ENCODE measurements around the gene CSNK2A1.

The CSNK2A1 gene

DNA sequence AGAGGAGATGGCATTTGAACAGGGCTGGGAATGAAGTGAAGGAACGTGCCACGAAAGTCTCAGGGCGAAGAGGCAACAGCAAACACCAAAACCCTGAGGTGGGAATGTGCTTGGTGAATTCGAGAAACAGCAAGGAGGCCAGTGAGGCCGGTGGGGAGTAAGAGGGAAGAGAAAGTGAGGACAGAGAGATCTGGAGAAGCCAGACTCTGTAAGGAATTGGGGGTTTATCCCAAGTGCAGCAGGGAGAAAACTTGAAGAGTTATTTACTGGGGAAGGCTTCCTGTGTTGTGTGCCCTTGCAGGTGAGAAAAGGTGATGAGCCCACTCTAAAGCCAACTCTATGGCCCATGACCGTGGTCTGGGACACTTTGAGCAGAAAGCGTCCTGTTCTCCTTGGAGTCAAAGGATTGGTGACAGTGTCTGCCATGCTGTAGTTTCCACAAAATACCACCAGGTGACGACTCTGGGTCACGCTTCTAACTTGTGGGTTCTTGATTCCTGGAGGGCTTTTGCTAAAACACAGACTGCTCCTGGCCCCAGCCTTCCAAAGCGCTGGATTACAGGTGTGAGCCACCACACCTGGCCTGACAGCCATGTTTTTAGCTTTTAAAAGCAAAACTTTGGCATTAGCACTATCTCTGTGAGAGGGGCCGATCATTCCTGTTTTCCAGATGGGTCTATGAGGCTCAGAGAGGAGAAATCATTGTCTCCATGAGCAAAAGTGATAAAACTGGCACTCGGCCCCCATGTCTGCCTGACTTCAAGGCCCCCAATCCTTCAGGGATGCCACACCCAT is 18.0 kb upstream of the CSNK2A1 start:
- no peak for TF ChIP-seq CREB1 (IDR thresholded peaks at IDR 0.05; ENCODE audit: low read depth)
- TF ChIP-seq RAD21 (IDR thresholded peaks at IDR 0.05; ENCODE audit: low read depth) = peak; percentile 95

DNA sequence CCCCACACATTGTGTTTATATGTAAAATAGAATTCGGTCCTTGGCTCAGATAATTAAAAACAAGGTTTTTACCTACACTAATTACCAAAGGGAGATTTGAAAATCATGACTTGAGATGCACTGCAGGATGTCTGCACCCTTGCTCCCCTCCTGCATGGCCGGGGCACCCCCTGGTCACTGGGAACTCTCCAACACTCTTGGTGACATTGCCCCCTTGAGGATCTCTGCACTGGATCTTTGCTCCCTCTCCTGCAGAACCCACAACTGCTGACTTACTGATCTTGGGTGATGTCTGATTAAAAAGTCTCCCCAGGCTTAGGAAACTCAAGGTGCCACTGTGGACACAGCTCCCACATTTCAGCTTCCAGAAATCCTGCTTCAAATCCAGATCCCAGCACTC is 17.1 kb upstream of the CSNK2A1 start:
- no peak for TF ChIP-seq FOXM1 (IDR thresholded peaks at IDR 0.05; ENCODE audit: borderline replicate concordance, low read depth)
- TF ChIP-seq RAD21 (IDR thresholded peaks at IDR 0.05; ENCODE audit: low read depth) = peak; percentile 11; the same call in 1 of the 2 replicates

DNA sequence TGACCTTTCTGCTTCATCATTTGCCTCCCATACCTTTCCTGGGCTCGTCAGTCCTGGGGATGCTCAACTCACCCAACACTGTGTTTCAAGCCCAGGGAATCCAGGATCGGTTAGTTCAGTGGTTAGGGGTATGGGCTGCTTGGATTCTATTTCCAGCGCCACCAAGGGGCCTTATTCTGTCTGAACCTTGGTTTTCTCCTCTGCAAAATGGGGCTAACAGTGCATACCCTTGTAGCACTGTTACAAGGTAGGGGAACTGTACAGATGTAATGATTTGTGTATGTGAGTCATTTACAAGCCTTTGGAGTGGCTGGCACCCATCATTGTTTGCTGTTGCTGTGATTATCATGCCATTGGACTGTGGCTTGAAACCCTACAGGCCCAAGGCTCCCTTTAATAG is 14.5 kb upstream of the CSNK2A1 start:
- TF ChIP-seq TAF1 (IDR thresholded peaks at IDR 0.05; ENCODE audit: low read depth) (no peak), FOXM1 (IDR thresholded peaks at IDR 0.05; ENCODE audit: borderline replicate concordance, low read depth) (no peak), EP300 (IDR thresholded peaks at IDR 0.05; ENCODE audit: borderline replicate concordance) (no peak), EGR1 (IDR thresholded peaks at IDR 0.05) (no peak), YY1 (IDR thresholded peaks at IDR 0.05; ENCODE audit: low read depth) (no peak), CREB1 (IDR thresholded peaks at IDR 0.05; ENCODE audit: low read depth) (no peak), TCF12 (IDR thresholded peaks at IDR 0.05; ENCODE audit: low read depth) (no peak), TEAD4 (IDR thresholded peaks at IDR 0.05) (no peak), NFIC (IDR thresholded peaks at IDR 0.05) (no peak), ZBTB7A (IDR thresholded peaks at IDR 0.05; ENCODE audit: low read depth) (no peak), CEBPB (IDR thresholded peaks at IDR 0.05) (no peak), RAD21 (IDR thresholded peaks at IDR 0.05; ENCODE audit: low read depth) (no peak)
- TF ChIP-seq, protein P1, sequence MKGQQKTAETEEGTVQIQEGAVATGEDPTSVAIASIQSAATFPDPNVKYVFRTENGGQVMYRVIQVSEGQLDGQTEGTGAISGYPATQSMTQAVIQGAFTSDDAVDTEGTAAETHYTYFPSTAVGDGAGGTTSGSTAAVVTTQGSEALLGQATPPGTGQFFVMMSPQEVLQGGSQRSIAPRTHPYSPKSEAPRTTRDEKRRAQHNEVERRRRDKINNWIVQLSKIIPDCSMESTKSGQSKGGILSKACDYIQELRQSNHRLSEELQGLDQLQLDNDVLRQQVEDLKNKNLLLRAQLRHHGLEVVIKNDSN (IDR thresholded peaks at IDR 0.05) = no peak
- TF ChIP-seq, protein P2, sequence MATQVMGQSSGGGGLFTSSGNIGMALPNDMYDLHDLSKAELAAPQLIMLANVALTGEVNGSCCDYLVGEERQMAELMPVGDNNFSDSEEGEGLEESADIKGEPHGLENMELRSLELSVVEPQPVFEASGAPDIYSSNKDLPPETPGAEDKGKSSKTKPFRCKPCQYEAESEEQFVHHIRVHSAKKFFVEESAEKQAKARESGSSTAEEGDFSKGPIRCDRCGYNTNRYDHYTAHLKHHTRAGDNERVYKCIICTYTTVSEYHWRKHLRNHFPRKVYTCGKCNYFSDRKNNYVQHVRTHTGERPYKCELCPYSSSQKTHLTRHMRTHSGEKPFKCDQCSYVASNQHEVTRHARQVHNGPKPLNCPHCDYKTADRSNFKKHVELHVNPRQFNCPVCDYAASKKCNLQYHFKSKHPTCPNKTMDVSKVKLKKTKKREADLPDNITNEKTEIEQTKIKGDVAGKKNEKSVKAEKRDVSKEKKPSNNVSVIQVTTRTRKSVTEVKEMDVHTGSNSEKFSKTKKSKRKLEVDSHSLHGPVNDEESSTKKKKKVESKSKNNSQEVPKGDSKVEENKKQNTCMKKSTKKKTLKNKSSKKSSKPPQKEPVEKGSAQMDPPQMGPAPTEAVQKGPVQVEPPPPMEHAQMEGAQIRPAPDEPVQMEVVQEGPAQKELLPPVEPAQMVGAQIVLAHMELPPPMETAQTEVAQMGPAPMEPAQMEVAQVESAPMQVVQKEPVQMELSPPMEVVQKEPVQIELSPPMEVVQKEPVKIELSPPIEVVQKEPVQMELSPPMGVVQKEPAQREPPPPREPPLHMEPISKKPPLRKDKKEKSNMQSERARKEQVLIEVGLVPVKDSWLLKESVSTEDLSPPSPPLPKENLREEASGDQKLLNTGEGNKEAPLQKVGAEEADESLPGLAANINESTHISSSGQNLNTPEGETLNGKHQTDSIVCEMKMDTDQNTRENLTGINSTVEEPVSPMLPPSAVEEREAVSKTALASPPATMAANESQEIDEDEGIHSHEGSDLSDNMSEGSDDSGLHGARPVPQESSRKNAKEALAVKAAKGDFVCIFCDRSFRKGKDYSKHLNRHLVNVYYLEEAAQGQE (IDR thresholded peaks at IDR 0.05; ENCODE audit: low read depth) = no peak
- TF ChIP-seq, protein P3, sequence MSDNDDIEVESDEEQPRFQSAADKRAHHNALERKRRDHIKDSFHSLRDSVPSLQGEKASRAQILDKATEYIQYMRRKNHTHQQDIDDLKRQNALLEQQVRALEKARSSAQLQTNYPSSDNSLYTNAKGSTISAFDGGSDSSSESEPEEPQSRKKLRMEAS (IDR thresholded peaks at IDR 0.05) = no peak

DNA sequence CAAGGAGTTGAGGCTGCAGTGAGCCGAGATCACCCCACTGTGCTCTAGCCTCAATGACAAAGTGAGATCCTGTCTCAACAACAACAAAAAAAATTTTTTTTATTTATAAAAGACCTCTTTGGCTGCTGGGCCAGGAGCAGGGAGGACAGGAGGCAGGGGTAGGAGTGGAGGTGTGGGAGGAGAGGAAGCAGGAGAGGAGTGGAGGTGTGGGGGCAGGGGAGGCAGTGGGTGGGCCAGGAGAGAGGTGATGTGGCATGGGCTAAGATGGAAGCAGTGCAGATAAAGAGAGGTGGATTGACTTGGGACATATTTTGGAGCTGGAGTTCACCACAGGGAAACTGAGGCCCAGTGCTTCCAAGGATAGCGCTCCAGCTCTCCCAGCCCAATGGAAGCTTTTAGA is 13.4 kb upstream of the CSNK2A1 start:
- TF ChIP-seq TCF12 (IDR thresholded peaks at IDR 0.05; ENCODE audit: low read depth) (no peak), CREB1 (IDR thresholded peaks at IDR 0.05; ENCODE audit: low read depth) (no peak), FOXM1 (IDR thresholded peaks at IDR 0.05; ENCODE audit: borderline replicate concordance, low read depth) (no peak), TEAD4 (IDR thresholded peaks at IDR 0.05) (no peak), EP300 (IDR thresholded peaks at IDR 0.05; ENCODE audit: borderline replicate concordance) (no peak), TAF1 (IDR thresholded peaks at IDR 0.05; ENCODE audit: low read depth) (no peak), NFIC (IDR thresholded peaks at IDR 0.05) (no peak), ZBTB7A (IDR thresholded peaks at IDR 0.05; ENCODE audit: low read depth) (no peak), YY1 (IDR thresholded peaks at IDR 0.05; ENCODE audit: low read depth) (no peak), CEBPB (IDR thresholded peaks at IDR 0.05) (no peak), RAD21 (IDR thresholded peaks at IDR 0.05; ENCODE audit: low read depth) (no peak), EGR1 (IDR thresholded peaks at IDR 0.05) (no peak)
- TF ChIP-seq, protein P2 (IDR thresholded peaks at IDR 0.05; ENCODE audit: low read depth) = no peak
- TF ChIP-seq, protein P1 (IDR thresholded peaks at IDR 0.05) = no peak
- TF ChIP-seq, protein P3 (IDR thresholded peaks at IDR 0.05) = no peak

DNA sequence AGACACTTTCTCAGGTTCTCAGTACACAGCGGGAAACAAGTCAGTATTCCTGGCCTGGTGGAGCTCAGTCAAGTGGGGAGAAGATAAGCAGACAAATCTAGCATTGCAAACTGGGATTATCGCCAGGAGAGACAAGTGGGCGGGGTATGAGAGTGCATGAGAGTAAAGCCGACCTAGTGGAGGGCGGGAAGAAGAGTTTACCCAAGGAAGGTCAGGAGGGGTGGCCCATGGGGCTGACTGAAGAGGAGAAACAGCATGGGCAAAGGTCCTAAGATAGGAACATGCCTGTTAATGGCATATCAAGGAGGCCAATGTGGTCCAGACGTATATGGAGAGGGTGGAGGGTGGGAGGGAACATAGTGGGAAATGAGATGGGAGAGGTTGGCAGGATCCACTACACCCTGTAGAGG is 12.4 kb upstream of the CSNK2A1 start:
- TF ChIP-seq FOXM1 (IDR thresholded peaks at IDR 0.05; ENCODE audit: borderline replicate concordance, low read depth) (no peak), NFIC (IDR thresholded peaks at IDR 0.05) (0 out of 2 replicates have a peak, but pooled peaks have one; percentile 18)

DNA sequence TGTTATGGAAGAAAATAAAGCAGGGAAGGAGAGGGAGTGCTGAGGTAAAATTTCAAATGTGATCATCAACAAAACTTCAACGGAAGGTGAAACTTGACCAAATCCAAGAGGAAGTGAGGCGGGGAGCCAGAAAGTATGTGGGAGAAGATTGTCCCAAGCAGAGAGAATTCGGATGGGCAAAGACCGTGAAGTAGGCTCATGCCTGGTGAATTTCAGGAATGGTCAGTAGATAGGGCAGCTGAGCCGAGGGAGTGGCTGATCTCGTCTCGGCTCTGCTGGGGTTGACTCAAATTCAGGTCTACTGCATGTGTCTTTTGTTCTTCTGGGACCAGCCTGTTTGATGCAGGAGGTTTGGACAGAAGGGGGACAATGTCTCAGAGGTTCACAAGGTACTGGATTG is 7.0 kb upstream of the CSNK2A1 start:
- TF ChIP-seq TEAD4 (IDR thresholded peaks at IDR 0.05) = no peak
- TF ChIP-seq, protein P1 (IDR thresholded peaks at IDR 0.05) = no peak
- TF ChIP-seq EGR1 (IDR thresholded peaks at IDR 0.05) = no peak
- TF ChIP-seq YY1 (IDR thresholded peaks at IDR 0.05; ENCODE audit: low read depth) = no peak
- TF ChIP-seq CREB1 (IDR thresholded peaks at IDR 0.05; ENCODE audit: low read depth) = no peak
- TF ChIP-seq TAF1 (IDR thresholded peaks at IDR 0.05; ENCODE audit: low read depth) = no peak
- TF ChIP-seq, protein P2 (IDR thresholded peaks at IDR 0.05; ENCODE audit: low read depth) = no peak
- TF ChIP-seq TCF12 (IDR thresholded peaks at IDR 0.05; ENCODE audit: low read depth) = no peak
- no peak for TF ChIP-seq NFIC (IDR thresholded peaks at IDR 0.05)
- TF ChIP-seq, protein P3 (IDR thresholded peaks at IDR 0.05) = no peak
- no peak for TF ChIP-seq CEBPB (IDR thresholded peaks at IDR 0.05)

Data from Ishikawa (cell line).